Measurements from ENCODE around the gene PRR5L. TPM values are rescaled to one million over a fixed set of nuclear protein-coding genes. Genes with fewer than 3 reads are reported as not detected.
A peak's percentile ranks its signal among the peaks of the same experiment; 100 is the strongest.

PRR5L gene
- total and polyA plus RNA-seq, 2 experiments from 2014 or later: 3.1 to 7.5 TPM

- 50% methylated on average over 2 of the region's 2 CpGs for WGBS (ENCODE audit: low lambda C conversion rate, missing lambda C conversion rate)
- Histone ChIP-seq H3K4me2 (no peak overlapping the region), H3K9me2 (replicated peaks; ENCODE audit: insufficient read depth) (no peaks in the 10 kb centered on the region)
Observed at GRCh38 chr11:36249246-36249645, 46.8 kb upstream of the PRR5L start.

GRCh38 chr11:36251823-36252222, 44.3 kb upstream of the PRR5L start:
- Histone ChIP-seq H2AFZ (no peak overlapping the region), H3K9me2 (replicated peaks; ENCODE audit: insufficient read depth) (no peaks in the 10 kb centered on the region), H3K27me3 (no peaks in the 10 kb centered on the region), H3K27ac (no peak overlapping the region), H3K36me3 (replicated peaks; ENCODE audit: insufficient read depth, low read depth) (no peaks in the 10 kb centered on the region), H3K4me3 (no peak overlapping the region), H3K79me2 (no peaks in the 10 kb centered on the region), H3K9me3 (ENCODE audit: low read depth) (no peaks in the 10 kb centered on the region), H4K20me1 (ENCODE audit: insufficient read depth, poor library complexity, severe bottlenecking) (no peaks in the 10 kb centered on the region), H3K4me2 (no peak overlapping the region), H3K4me1 (ENCODE audit: insufficient read depth) (no peaks in the 10 kb centered on the region)
- 80% methylated on average over 2 of the region's 2 CpGs for WGBS (ENCODE audit: low lambda C conversion rate, missing lambda C conversion rate)
- no peak for DNase-seq (ENCODE audit: low spot score)
- TF ChIP-seq CTCF (IDR thresholded peaks at IDR 0.05; ENCODE audit: poor library complexity): no peak
- TF ChIP-seq EZH2 (IDR thresholded peaks at IDR 0.05; ENCODE audit: borderline replicate concordance): no peak
- TF ChIP-seq EZH2phosphoT487 (IDR thresholded peaks at IDR 0.05; ENCODE audit: low read depth, severe bottlenecking, unreplicated experiment): no peak

More at GRCh38 chr11:36249246-36249645, 46.8 kb upstream of the PRR5L start:
- TF ChIP-seq EZH2 (IDR thresholded peaks at IDR 0.05; ENCODE audit: borderline replicate concordance) (no peak), EZH2phosphoT487 (IDR thresholded peaks at IDR 0.05; ENCODE audit: low read depth, severe bottlenecking, unreplicated experiment) (no peak), CTCF (IDR thresholded peaks at IDR 0.05; ENCODE audit: poor library complexity) (no peak)
- Histone ChIP-seq H3K79me2 (no peaks in the 10 kb centered on the region), H3K36me3 (replicated peaks; ENCODE audit: insufficient read depth, low read depth) (no peaks in the 10 kb centered on the region), H3K27ac (peak overlapping the region; percentile 3), H4K20me1 (ENCODE audit: insufficient read depth, poor library complexity, severe bottlenecking) (no peaks in the 10 kb centered on the region), H3K9me3 (ENCODE audit: low read depth) (no peaks in the 10 kb centered on the region), H3K4me3 (no peak overlapping the region), H3K4me1 (ENCODE audit: insufficient read depth) (no peaks in the 10 kb centered on the region), H2AFZ (no peak overlapping the region), H3K27me3 (no peaks in the 10 kb centered on the region)
- DNase-seq (ENCODE audit: low spot score): peak; percentile 19

GRCh38 chr11:36253238-36253637, 42.9 kb upstream of the PRR5L start:
- 34% methylated on average over 5 of the region's 5 CpGs for WGBS (ENCODE audit: low lambda C conversion rate, missing lambda C conversion rate)

More at GRCh38 chr11:36253238-36253637, 42.9 kb upstream of the PRR5L start:
- Histone ChIP-seq H3K4me3 (no peak overlapping the region), H3K4me2 (no peak overlapping the region), H4K20me1 (ENCODE audit: insufficient read depth, poor library complexity, severe bottlenecking) (no peaks in the 10 kb centered on the region), H3K27me3 (no peaks in the 10 kb centered on the region), H3K79me2 (no peaks in the 10 kb centered on the region), H3K27ac (no peak overlapping the region), H3K9me3 (ENCODE audit: low read depth) (no peaks in the 10 kb centered on the region), H3K36me3 (replicated peaks; ENCODE audit: insufficient read depth, low read depth) (no peaks in the 10 kb centered on the region), H3K9me2 (replicated peaks; ENCODE audit: insufficient read depth) (no peaks in the 10 kb centered on the region), H3K4me1 (ENCODE audit: insufficient read depth) (no peaks in the 10 kb centered on the region), H2AFZ (no peak overlapping the region)
- DNase-seq (ENCODE audit: low spot score): no peak
- no peak for TF ChIP-seq CTCF (IDR thresholded peaks at IDR 0.05; ENCODE audit: poor library complexity)
- TF ChIP-seq EZH2phosphoT487 (IDR thresholded peaks at IDR 0.05; ENCODE audit: low read depth, severe bottlenecking, unreplicated experiment): no peak
- no peak for TF ChIP-seq EZH2 (IDR thresholded peaks at IDR 0.05; ENCODE audit: borderline replicate concordance)
